GM18951 (cell line): ENCODE data around the gene JPH3.

Experiments
- POLR2A ChIP-seq: IDR thresholded peaks from 4 replicates; pipeline ENCODE4 v1.6.1; 2011; ENCODE audit warnings: mild to moderate bottlenecking; ENCODE audit not compliant: insufficient read length, insufficient read depth; ENCODE audit errors: extremely low read depth
- in situ Hi-C: fragments of 300-500 bp; cut with MboI; formaldehyde crosslinking; loops from one replicate; pipeline ENCODE4 v1.12.0; 2022; ENCODE audit warnings: low sequenced_read_pairs, mixed read lengths, inconsistent platforms; ENCODE audit not compliant: unreplicated experiment

The JPH3 gene

GRCh38 chr16:87681981-87682570, 79.8 kb downstream of the JPH3 start:
- in situ Hi-C loops, result no loop called here
- TF ChIP-seq POLR2A, result no peak

GRCh38 chr16:87682852-87683399, 80.6 kb downstream of the JPH3 start:
- no peak for TF ChIP-seq POLR2A
- in situ Hi-C loops, result no loop called here

- TF ChIP-seq POLR2A, result no peak
- in situ Hi-C loops, result no loop called here
Observed at GRCh38 chr16:87684106-87684677, 81.9 kb downstream of the JPH3 start.

GRCh38 chr16:87684711-87685404, 82.5 kb downstream of the JPH3 start:
- no peak for TF ChIP-seq POLR2A
- in situ Hi-C loops, result no loop called here

- TF ChIP-seq POLR2A, result no peak
- in situ Hi-C loops, result no loop called here
Observed at GRCh38 chr16:87685405-87685755, 83.1 kb downstream of the JPH3 start.

GRCh38 chr16:87685766-87686165, 83.5 kb downstream of the JPH3 start:
- in situ Hi-C loops, result no loop called here

GRCh38 chr16:87686697-87687096, 84.4 kb downstream of the JPH3 start:
- TF ChIP-seq POLR2A, result no peak
- in situ Hi-C loops, result no loop called here

More at GRCh38 chr16:87685766-87686165, 83.5 kb downstream of the JPH3 start:
- TF ChIP-seq POLR2A, result no peak

- no peak for TF ChIP-seq POLR2A
- in situ Hi-C loops, result no loop called here
Observed at GRCh38 chr16:87687126-87687910, 85.0 kb downstream of the JPH3 start.

GRCh38 chr16:87687998-87688529, 85.8 kb downstream of the JPH3 start:
- TF ChIP-seq POLR2A, result no peak
- in situ Hi-C loops, result no loop called here

- in situ Hi-C loops, result no loop called here
- TF ChIP-seq POLR2A, result no peak
Observed at GRCh38 chr16:87688876-87689815, 86.8 kb downstream of the JPH3 start.

- TF ChIP-seq POLR2A, result no peak
- in situ Hi-C loops, result no loop called here
Observed at GRCh38 chr16:87689956-87690465, 87.7 kb downstream of the JPH3 start.
